IMR-90 (cell line): ENCODE data around the gene JMY. TPM values are rescaled to one million over a fixed set of nuclear protein-coding genes. Genes with fewer than 3 reads are reported as not detected.

Experiments
- ATAC-seq: fragments of 200-7000 bp; cut with Tn5 transposase; 2 replicates; pipeline ENCODE4 v1.9.1; 2020; ENCODE audit warnings: low read depth, mild to moderate bottlenecking, moderate library complexity
- BruUV-seq: library from RNA; stranded (reverse); fragments of 400-500 nt; replicated peaks from 2 replicates; lab custom pipeline; 2021; lab: Mats Ljungman, UMichigan
- CTCF ChIA-PET: fragments of 300-600 bp; formaldehyde crosslinking; extraction: SDS; loops from one replicate; lab custom pipeline; 2021; ENCODE audit warnings: antibody characterized with exemption; lab: Yijun Ruan, JAX
- POLR2A ChIA-PET: fragments of 300-600 bp; sonication (Branson Sonifier 250); formaldehyde crosslinking; loops from one replicate; lab custom pipeline; 2022; ENCODE audit warnings: antibody characterized with exemption; ENCODE audit not compliant: unreplicated experiment; lab: Charles Lee
- DNase-seq: peaks from one replicate; pipeline ENCODE4 v3.0.0; 2013
- H2AFZ ChIP-seq: replicated peaks from 2 replicates; pipeline ENCODE3; 2013; ENCODE audit warnings: low read length, mild to moderate bottlenecking; ENCODE audit not compliant: poor library complexity
- H2AK5ac ChIP-seq: 2 replicates; pipeline ENCODE4 v1.6.1; 2013; ENCODE audit warnings: low read depth, low read length, inconsistent platforms
- H2AK9ac ChIP-seq: replicated peaks from 2 replicates; pipeline ENCODE3; 2013; ENCODE audit warnings: mild to moderate bottlenecking, low read depth, low read length, moderate library complexity; ENCODE audit not compliant: poor library complexity
- H2BK120ac ChIP-seq: 2 replicates; pipeline ENCODE4 v1.6.1; 2013; ENCODE audit warnings: low read depth, low read length, inconsistent platforms
- H2BK15ac ChIP-seq: 3 replicates; pipeline ENCODE4 v1.6.1; 2013; ENCODE audit warnings: low read depth, low read length, inconsistent platforms
- H2BK20ac ChIP-seq: 2 replicates; pipeline ENCODE4 v1.6.1; 2013; ENCODE audit warnings: low read depth, mild to moderate bottlenecking, inconsistent platforms, low read length, moderate library complexity
- H2BK5ac ChIP-seq: 2 replicates; pipeline ENCODE4 v1.6.1; 2013; ENCODE audit warnings: mild to moderate bottlenecking, low read depth, low read length, inconsistent platforms; ENCODE audit not compliant: poor library complexity, severe bottlenecking
- H3K14ac ChIP-seq: replicated peaks from 2 replicates; pipeline ENCODE4 v1.6.1; 2013; ENCODE audit warnings: low read depth, low read length, inconsistent platforms
- H3K18ac ChIP-seq: 2 replicates; pipeline ENCODE4 v1.6.1; 2013; ENCODE audit warnings: low read depth, low read length, control low read depth
- H3K23ac ChIP-seq: 2 replicates; pipeline ENCODE4 v1.6.1; 2013; ENCODE audit warnings: low read depth, low read length, inconsistent platforms
- H3K27ac ChIP-seq: 2 replicates; pipeline ENCODE4 v1.5.1; 2013; ENCODE audit warnings: mild to moderate bottlenecking, control low read depth, low read length; ENCODE audit not compliant: insufficient read depth
- H3K27me3 ChIP-seq: 2 replicates; pipeline ENCODE4 v1.6.1; 2013; ENCODE audit warnings: low read length; ENCODE audit not compliant: control insufficient read depth, insufficient read depth
- H3K36me3 ChIP-seq: 2 replicates; pipeline ENCODE4 v1.6.1; 2013; ENCODE audit warnings: low read length, mixed read lengths; ENCODE audit not compliant: control insufficient read depth, insufficient read depth
- H3K4ac ChIP-seq: 2 replicates; pipeline ENCODE4 v1.6.1; 2013; ENCODE audit warnings: low read depth, low read length, inconsistent platforms
- H3K4me1 ChIP-seq: 2 replicates; pipeline ENCODE4 v1.6.1; 2013; ENCODE audit warnings: low read length, mixed read lengths; ENCODE audit not compliant: control insufficient read depth, insufficient read depth
- H3K4me2 ChIP-seq: 2 replicates; pipeline ENCODE4 v1.6.1; 2013; ENCODE audit warnings: low read depth, mild to moderate bottlenecking, control low read depth, low read length, moderate library complexity
- H3K4me3 ChIP-seq: 2 replicates; pipeline ENCODE4 v1.5.1; 2013; ENCODE audit warnings: low read depth, mild to moderate bottlenecking, control low read depth, low read length, moderate library complexity; ENCODE audit not compliant: insufficient read depth
- H3K56ac ChIP-seq: 2 replicates; pipeline ENCODE4 v1.6.1; 2013; ENCODE audit warnings: low read length, inconsistent platforms; ENCODE audit not compliant: insufficient read depth; ENCODE audit errors: extremely low read depth
- H3K79me1 ChIP-seq, 2 experiments: 2 replicates each; pipeline ENCODE4 v1.6.1; 2013; ENCODE audit warnings: low read length in 2 of 2, inconsistent platforms in 1 of 2, low read depth in 1 of 2
- H3K9ac ChIP-seq: 2 replicates; pipeline ENCODE4 v1.6.1; 2013; ENCODE audit warnings: low read depth, low read length, control low read depth
- H3K9me1 ChIP-seq: 2 replicates; pipeline ENCODE4 v1.6.1; 2013; ENCODE audit warnings: low read length, inconsistent platforms; ENCODE audit not compliant: insufficient read depth
- H3K9me3 ChIP-seq: 2 replicates; pipeline ENCODE4 v1.6.1; 2013; ENCODE audit warnings: low read length; ENCODE audit not compliant: control insufficient read depth, insufficient read depth
- H4K20me1 ChIP-seq: 2 replicates; pipeline ENCODE4 v1.6.1; 2013; ENCODE audit warnings: low read length, inconsistent platforms; ENCODE audit not compliant: insufficient read depth
- H4K5ac ChIP-seq: 2 replicates; pipeline ENCODE4 v1.6.1; 2013; ENCODE audit warnings: mild to moderate bottlenecking, low read depth, low read length, control low read depth
- H4K8ac ChIP-seq, 2 experiments: 2 replicates each; pipeline ENCODE4 v1.6.1; 2013; ENCODE audit warnings: low read depth in 2 of 2, low read length in 2 of 2, control low read depth in 1 of 2, inconsistent platforms in 1 of 2
- H4K91ac ChIP-seq: 2 replicates; pipeline ENCODE4 v1.6.1; 2013; ENCODE audit warnings: low read depth, low read length, inconsistent platforms; ENCODE audit not compliant: insufficient read depth
- BHLHE40 ChIP-seq: fragments of 150-350 bp; IDR thresholded peaks from 2 replicates; pipeline ENCODE4 v1.6.1; 2016; ENCODE audit warnings: mild to moderate bottlenecking, low read depth, low read length
- CEBPB ChIP-seq: IDR thresholded peaks from 2 replicates; pipeline ENCODE4 v1.6.1; 2012; ENCODE audit warnings: low read depth, low read length, improper control_type of control experiment
- CHD1 ChIP-seq: IDR thresholded peaks from 2 replicates; pipeline ENCODE4 v1.6.1; 2012; ENCODE audit warnings: low read depth, low read length, improper control_type of control experiment
- CTCF ChIP-seq: conservative IDR thresholded peaks from 2 replicates; pipeline ENCODE4 v1.5.1; 2012; ENCODE audit warnings: mild to moderate bottlenecking, low read depth, low read length, improper control_type of control experiment
- ELK1 ChIP-seq: fragments of 150-350 bp; IDR thresholded peaks from 2 replicates; pipeline ENCODE4 v1.6.1; 2016; ENCODE audit warnings: low read depth, mild to moderate bottlenecking, low read length, moderate library complexity, borderline replicate concordance
- FOS ChIP-seq: fragments of 150-350 bp; IDR thresholded peaks from 2 replicates; pipeline ENCODE4 v1.6.1; 2016; ENCODE audit warnings: low read depth, low read length
- MAFK ChIP-seq: IDR thresholded peaks from 2 replicates; pipeline ENCODE4 v1.6.1; 2012; ENCODE audit warnings: low read depth, low read length, improper control_type of control experiment
- MAZ ChIP-seq: IDR thresholded peaks from 2 replicates; pipeline ENCODE4 v1.6.1; 2012; ENCODE audit warnings: low read depth, mild to moderate bottlenecking, low read length, improper control_type of control experiment, moderate library complexity, borderline replicate concordance
- MXI1 ChIP-seq: IDR thresholded peaks from 2 replicates; pipeline ENCODE4 v1.6.1; 2012; ENCODE audit warnings: low read depth, mild to moderate bottlenecking, low read length, moderate library complexity, borderline replicate concordance
- NFE2L2 ChIP-seq: fragments of 150-350 bp; IDR thresholded peaks from 2 replicates; pipeline ENCODE4 v1.6.1; 2016; ENCODE audit warnings: low read depth, mild to moderate bottlenecking, low read length
- POLR2A ChIP-seq: IDR thresholded peaks from 2 replicates; pipeline ENCODE4 v1.6.1; 2012; ENCODE audit warnings: mild to moderate bottlenecking, low read depth, low read length
- RAD21 ChIP-seq: IDR thresholded peaks from 2 replicates; pipeline ENCODE4 v1.6.1; 2012; ENCODE audit warnings: low read length, improper control_type of control experiment
- RCOR1 ChIP-seq: IDR thresholded peaks from 2 replicates; pipeline ENCODE4 v1.6.1; 2012; ENCODE audit warnings: mild to moderate bottlenecking, low read length, improper control_type of control experiment; ENCODE audit not compliant: insufficient replicate concordance
- RFX5 ChIP-seq: IDR thresholded peaks from 2 replicates; pipeline ENCODE4 v1.8.0; 2012; ENCODE audit warnings: low read depth, mild to moderate bottlenecking, low read length, moderate library complexity
- SMC3 ChIP-seq: fragments of 150-350 bp; IDR thresholded peaks from 2 replicates; pipeline ENCODE4 v1.6.1; 2016; ENCODE audit warnings: low read depth, mild to moderate bottlenecking, antibody characterized with exemption, low read length, moderate library complexity
- USF2 ChIP-seq: fragments of 150-350 bp; IDR thresholded peaks from 2 replicates; pipeline ENCODE4 v1.6.1; 2017; ENCODE audit warnings: mild to moderate bottlenecking, antibody characterized with exemption, low read length, low read depth
- WGBS, 2 experiments: methylation state at CpG; one replicate each; pipeline versions ENCODE4 v1.1.5 to v1.1.7; 2013; ENCODE audit warnings: missing lambda C conversion rate in 2 of 2; ENCODE audit not compliant: insufficient read length in 1 of 2; ENCODE audit errors: extremely low coverage in 2 of 2; 5-methylcytosine and 5-hydroxymethylcytosine counted together
- dilution Hi-C: fragments of 300-500 bp; cut with HindIII; formaldehyde crosslinking; loops from one replicate; pipeline ENCODE4 v1.14.3; 2018; ENCODE audit warnings: low sequenced_read_pairs; ENCODE audit not compliant: unreplicated experiment
- in situ Hi-C: fragments of 300-500 bp; cut with MboI; formaldehyde crosslinking; loops from 3 replicates; pipeline ENCODE4 v1.14.3; 2019; ENCODE audit warnings: low sequenced_read_pairs, inconsistent platforms, mixed read lengths
- intact Hi-C: fragments of 100-400 bp; cut with micrococcal nuclease; formaldehyde crosslinking; loops from 2 replicates; pipeline ENCODE4 v1.10.0; 2022
- polyA plus RNA-seq, 3 experiments: library from polyadenylated mRNA; depleted of rRNA; stranded (reverse); fragments of >200 nt; gene quantifications; 2 replicates each; pipeline ENCODE4 v1.2.3, GENCODE V29; 2012; ENCODE audit warnings: low replicate concordance in 1 of 3
- total RNA-seq: library from RNA; depleted of rRNA; stranded (reverse); fragments of >200 nt; gene quantifications from 2 replicates; pipeline ENCODE4 v1.2.3, GENCODE V29; 2012

JMY gene
- total and polyA plus RNA-seq, 2 of the 4 experiments (the other 2 are of a cell fraction): 1.7 to 3.2 TPM

- Histone ChIP-seq H4K20me1 (no peaks in the 10 kb centered on the region), H3K36me3 (no peaks in the 10 kb centered on the region), H3K4me2 (no peak overlapping the region), H3K14ac (no peak overlapping the region), H2AFZ (no peak overlapping the region), H4K91ac (no peak overlapping the region), H2BK5ac (no peak overlapping the region), H3K18ac (no peak overlapping the region), H3K23ac (no peak overlapping the region), H3K4me1 (no peaks in the 10 kb centered on the region), H2BK120ac (no peak overlapping the region), H3K56ac (no peak overlapping the region), H2BK15ac (no peak overlapping the region), H3K79me1 (peaks cover 0 to 5% of the 10 kb centered on the region in 2 experiments; a peak in 2 of 4 replicates), H3K9me1 (peaks cover 6% of the 10 kb centered on the region), H3K4me3 (no peak overlapping the region), H4K5ac (no peak overlapping the region), H4K8ac (no peak overlapping the region), H3K27ac (no peak overlapping the region), H3K27me3 (no peaks in the 10 kb centered on the region), H3K9me3 (no peaks in the 10 kb centered on the region), H2AK9ac (no peak overlapping the region), H3K4ac (no peak overlapping the region), H2BK20ac (no peak overlapping the region), H3K9ac (no peak overlapping the region), H2AK5ac (no peak overlapping the region)
- ChIA-PET POLR2A (no interaction called here), CTCF (no interaction called here)
- TF ChIP-seq CHD1 (no peak), POLR2A (no peak), NFE2L2 (no peak), MXI1 (no peak), RCOR1 (no peak), CTCF (no peak), USF2 (no peak), SMC3 (no peak), CEBPB (no peak), MAZ (no peak), RAD21 (no peak), RFX5 (no peak), ELK1 (no peak), MAFK (no peak), BHLHE40 (no peak), FOS (no peak)
- WGBS, 2 experiments: 100% methylated on average over 1 of the region's 7 CpGs; no CpG with 5 or more reads in 1 of the 2 experiments
- ATAC-seq (no peak), DNase-seq (no peak)
- dilution Hi-C loops (no loop called here), in situ Hi-C loops (no loop called here), intact Hi-C loops (no loop called here)
- no TSS peak for BruUV-seq
Measured at GRCh38 chr5:79263290-79263689, 27.4 kb downstream of the JMY start.
